Loucy (cell line): ENCODE results near the gene MCC.

Experiments used
- H2AFZ ChIP-seq: fragments of 200-600 bp; sonication (generic); 2 replicates; pipeline ENCODE4 v1.6.0; 2016; ENCODE audit warnings: antibody characterized with exemption, mild to moderate bottlenecking, low read length, moderate library complexity
- H3F3A ChIP-seq: fragments of 200-600 bp; 2 replicates; pipeline ENCODE4 v1.6.0; 2016; ENCODE audit warnings: antibody characterized with exemption, low read depth, mild to moderate bottlenecking
- H3K27me3 ChIP-seq: fragments of 200-600 bp; sonication (generic); 2 replicates; pipeline ENCODE4 v1.6.1; 2014; ENCODE audit warnings: low read length, mild to moderate bottlenecking; ENCODE audit not compliant: insufficient read depth, poor library complexity, severe bottlenecking
- H3K36me3 ChIP-seq: fragments of 200-600 bp; sonication (generic); 2 replicates; pipeline ENCODE4 v1.6.1; 2016; ENCODE audit warnings: low read length; ENCODE audit not compliant: insufficient read depth
- H3K4me1 ChIP-seq: fragments of 200-600 bp; sonication (generic); 2 replicates; pipeline ENCODE4 v1.5.1; 2014; ENCODE audit warnings: low read length, mild to moderate bottlenecking; ENCODE audit not compliant: insufficient read depth, poor library complexity, severe bottlenecking
- H3K4me2 ChIP-seq: fragments of 200-600 bp; sonication (generic); 2 replicates; pipeline ENCODE4 v1.6.0; 2014; ENCODE audit warnings: antibody characterized with exemption, low read length, low read depth, mild to moderate bottlenecking; ENCODE audit not compliant: poor library complexity, severe bottlenecking
- H3K4me3 ChIP-seq: fragments of 200-600 bp; sonication (generic); 2 replicates; pipeline ENCODE4 v1.5.1; 2014; ENCODE audit warnings: low read length, mild to moderate bottlenecking, mixed read lengths; ENCODE audit not compliant: poor library complexity, severe bottlenecking
- H3K79me2 ChIP-seq: fragments of 200-600 bp; sonication (generic); 2 replicates; pipeline ENCODE4 v1.6.1; 2014; ENCODE audit warnings: low read length; ENCODE audit not compliant: insufficient read depth
- H3K9ac ChIP-seq: fragments of 200-600 bp; sonication (generic); 2 replicates; pipeline ENCODE4 v1.6.0; 2014; ENCODE audit warnings: mild to moderate bottlenecking, low read depth, low read length, moderate library complexity; ENCODE audit not compliant: poor library complexity, severe bottlenecking
- H3K9me2 ChIP-seq: fragments of 200-600 bp; sonication (generic); replicated peaks from 2 replicates; pipeline ENCODE4 v1.6.1; 2016; ENCODE audit warnings: low read depth, low read length, mixed read lengths
- H3K9me3 ChIP-seq: fragments of 200-600 bp; sonication (generic); 2 replicates; pipeline ENCODE4 v1.6.1; 2014; ENCODE audit warnings: mild to moderate bottlenecking, antibody characterized with exemption, low read length, low read depth; ENCODE audit not compliant: insufficient read depth
- H4K20me1 ChIP-seq: fragments of 200-600 bp; sonication (generic); 2 replicates; pipeline ENCODE4 v1.6.0; 2014; ENCODE audit warnings: antibody characterized with exemption, low read length, mild to moderate bottlenecking; ENCODE audit not compliant: insufficient read depth, poor library complexity, severe bottlenecking
- CTCF ChIP-seq: fragments of 200-600 bp; sonication (generic); conservative IDR thresholded peaks from 2 replicates; pipeline ENCODE4 v1.5.1; 2014; ENCODE audit warnings: mild to moderate bottlenecking, antibody characterized with exemption, low read length
- EZH2phosphoT487 ChIP-seq: fragments of 200-600 bp; IDR thresholded peaks from 2 replicates; pipeline ENCODE4 v1.6.1; 2018; ENCODE audit warnings: antibody characterized with exemption, mild to moderate bottlenecking, moderate library complexity, borderline replicate concordance

MCC gene

GRCh38 chr5:113357696-113358476 lies 130.4 kb downstream of the MCC start:
- TF ChIP-seq EZH2phosphoT487 (no peak), CTCF (no peak)
- H3K9ac ChIP-seq, result no peak overlapping the region
- no peak overlapping the region for H2AFZ ChIP-seq
- H3K36me3 ChIP-seq, result no peaks in the 10 kb centered on the region
- no peaks in the 10 kb centered on the region for H3K27me3 ChIP-seq
- H3K9me3 ChIP-seq, result no peaks in the 10 kb centered on the region
- H3F3A ChIP-seq, result no peaks in the 10 kb centered on the region
- no peaks in the 10 kb centered on the region for H4K20me1 ChIP-seq
- H3K9me2 ChIP-seq, result no peaks in the 10 kb centered on the region
- no peaks in the 10 kb centered on the region for H3K4me1 ChIP-seq
- H3K79me2 ChIP-seq, result no peaks in the 10 kb centered on the region
- no peak overlapping the region for H3K4me3 ChIP-seq
- no peak overlapping the region for H3K4me2 ChIP-seq

GRCh38 chr5:113356487-113356886 lies 131.8 kb downstream of the MCC start:
- H2AFZ ChIP-seq, result no peak overlapping the region
- H3K4me1 ChIP-seq, result no peaks in the 10 kb centered on the region
- H3K27me3 ChIP-seq, result no peaks in the 10 kb centered on the region
- no peak overlapping the region for H3K9ac ChIP-seq
- no peaks in the 10 kb centered on the region for H3K36me3 ChIP-seq
- H4K20me1 ChIP-seq, result no peaks in the 10 kb centered on the region
- H3K4me3 ChIP-seq, result no peak overlapping the region
- no peak overlapping the region for H3K4me2 ChIP-seq
- no peaks in the 10 kb centered on the region for H3K79me2 ChIP-seq
- TF ChIP-seq EZH2phosphoT487 (no peak), CTCF (no peak)
- H3K9me2 ChIP-seq, result no peaks in the 10 kb centered on the region
- no peaks in the 10 kb centered on the region for H3F3A ChIP-seq
- H3K9me3 ChIP-seq, result no peaks in the 10 kb centered on the region

- Histone ChIP-seq H3K9me2 (no peaks in the 10 kb centered on the region), H3F3A (no peaks in the 10 kb centered on the region), H3K9me3 (no peaks in the 10 kb centered on the region), H4K20me1 (no peaks in the 10 kb centered on the region), H3K4me3 (no peak overlapping the region), H2AFZ (no peak overlapping the region), H3K36me3 (no peaks in the 10 kb centered on the region), H3K9ac (no peak overlapping the region), H3K4me1 (no peaks in the 10 kb centered on the region), H3K4me2 (no peak overlapping the region), H3K27me3 (no peaks in the 10 kb centered on the region), H3K79me2 (no peaks in the 10 kb centered on the region)
- TF ChIP-seq EZH2phosphoT487, result no peak
- TF ChIP-seq CTCF, result no peak
Measured at GRCh38 chr5:113354055-113354454, 134.2 kb downstream of the MCC start.
